NCI-H510A (cell line): Measurements from ENCODE around the gene AIPL1.

Experiments
- DNase-seq: peaks from one replicate; lab custom pipeline; 2025; lab: John Stamatoyannopoulos, UW

The AIPL1 gene

GRCh38 chr17:6415616-6416015 lies 19.3 kb downstream of the AIPL1 start:
- DNase-seq = no peak

- DNase-seq = no peak
Observed at GRCh38 chr17:6413065-6413464, 21.9 kb downstream of the AIPL1 start.

GRCh38 chr17:6408735-6409134 lies 26.2 kb downstream of the AIPL1 start:
- no peak for DNase-seq

- no peak for DNase-seq
Observed at GRCh38 chr17:6408276-6408675, 26.6 kb downstream of the AIPL1 start.

- no peak for DNase-seq
Observed at GRCh38 chr17:6402258-6402657, 32.7 kb downstream of the AIPL1 start.

- no peak for DNase-seq
Observed at GRCh38 chr17:6398955-6399354, 36.0 kb downstream of the AIPL1 start.

GRCh38 chr17:6394055-6394606 lies 40.8 kb downstream of the AIPL1 start:
- DNase-seq = no peak

- no peak for DNase-seq
Observed at GRCh38 chr17:6393351-6393952, 41.5 kb downstream of the AIPL1 start.

GRCh38 chr17:6392609-6393350 lies 42.1 kb downstream of the AIPL1 start:
- DNase-seq = no peak

GRCh38 chr17:6388416-6388815 lies 46.5 kb downstream of the AIPL1 start:
- no peak for DNase-seq

GRCh38 chr17:6387858-6388257 lies 47.1 kb downstream of the AIPL1 start:
- DNase-seq = no peak

- no peak for DNase-seq
Observed at GRCh38 chr17:6387442-6387841, 47.5 kb downstream of the AIPL1 start.

GRCh38 chr17:6386041-6386630 lies 48.8 kb downstream of the AIPL1 start:
- no peak for DNase-seq

GRCh38 chr17:6384481-6384880 lies 50.4 kb downstream of the AIPL1 start:
- no peak for DNase-seq

- DNase-seq = no peak
Observed at GRCh38 chr17:6381526-6382465, 53.1 kb downstream of the AIPL1 start.

- no peak for DNase-seq
Observed at GRCh38 chr17:6380915-6381438, 53.9 kb downstream of the AIPL1 start.

GRCh38 chr17:6377906-6378305 lies 57.0 kb downstream of the AIPL1 start:
- no peak for DNase-seq

- DNase-seq = no peak
Observed at GRCh38 chr17:6376931-6377361, 58.0 kb downstream of the AIPL1 start.

GRCh38 chr17:6374761-6375312 lies 60.1 kb downstream of the AIPL1 start:
- DNase-seq = no peak

- no peak for DNase-seq
Observed at GRCh38 chr17:6374271-6374691, 60.6 kb downstream of the AIPL1 start.
